Activated CD4-positive, alpha-beta T cell treated with anti-CD3 and anti-CD28 coated beads, Interleukin-2, Interleukin-4, amounts not matched to agents 100 ng/mL and 50 ng/mL, durations not matched to agents 16 hours and 8 hours (primary cell): ENCODE results near the gene FKBP4.
"Not testable (repeated sequence)": the region's sequence is repeated elsewhere in the genome, so short reads cannot be mapped to it uniquely, and the experiment has no call there.

Source experiments
- DNase-seq: peaks from one replicate; pipeline ENCODE4 v3.0.0-alpha.2; 2020; ENCODE audit warnings: low spot score

The FKBP4 gene, protein sequence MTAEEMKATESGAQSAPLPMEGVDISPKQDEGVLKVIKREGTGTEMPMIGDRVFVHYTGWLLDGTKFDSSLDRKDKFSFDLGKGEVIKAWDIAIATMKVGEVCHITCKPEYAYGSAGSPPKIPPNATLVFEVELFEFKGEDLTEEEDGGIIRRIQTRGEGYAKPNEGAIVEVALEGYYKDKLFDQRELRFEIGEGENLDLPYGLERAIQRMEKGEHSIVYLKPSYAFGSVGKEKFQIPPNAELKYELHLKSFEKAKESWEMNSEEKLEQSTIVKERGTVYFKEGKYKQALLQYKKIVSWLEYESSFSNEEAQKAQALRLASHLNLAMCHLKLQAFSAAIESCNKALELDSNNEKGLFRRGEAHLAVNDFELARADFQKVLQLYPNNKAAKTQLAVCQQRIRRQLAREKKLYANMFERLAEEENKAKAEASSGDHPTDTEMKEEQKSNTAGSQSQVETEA

DNA sequence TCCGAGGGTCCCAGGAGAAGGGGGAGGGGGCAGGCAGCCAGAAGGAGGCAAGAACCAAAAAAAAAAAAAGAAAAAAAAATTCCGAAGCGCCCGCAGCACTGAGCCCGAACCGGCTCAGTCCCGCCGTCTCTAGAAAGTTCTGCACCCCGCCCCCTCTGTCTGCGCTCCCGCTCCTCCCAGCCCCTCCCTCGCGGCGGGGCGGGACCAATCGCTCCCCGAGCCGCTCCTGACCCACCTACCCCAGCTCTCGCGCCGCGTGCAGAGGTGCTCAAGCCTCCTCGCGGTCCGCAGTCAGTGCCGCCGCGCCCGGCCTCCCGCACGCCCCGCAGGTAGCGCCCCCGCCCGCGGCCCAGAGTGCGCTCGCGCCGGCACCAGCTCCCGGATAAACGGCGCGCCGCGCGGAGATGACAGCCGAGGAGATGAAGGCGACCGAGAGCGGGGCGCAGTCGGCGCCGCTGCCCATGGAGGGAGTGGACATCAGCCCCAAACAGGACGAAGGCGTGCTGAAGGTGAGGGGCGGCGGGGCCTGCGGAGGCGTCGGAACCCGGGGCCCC lies at the start of gene FKBP4:
TSS of gene FKBP4 (plus strand) at position 235 of the 554 bp plus-strand sequence. CDS start at position 405, 170 bp downstream.
- DNase-seq: peak; percentile 89

DNA sequence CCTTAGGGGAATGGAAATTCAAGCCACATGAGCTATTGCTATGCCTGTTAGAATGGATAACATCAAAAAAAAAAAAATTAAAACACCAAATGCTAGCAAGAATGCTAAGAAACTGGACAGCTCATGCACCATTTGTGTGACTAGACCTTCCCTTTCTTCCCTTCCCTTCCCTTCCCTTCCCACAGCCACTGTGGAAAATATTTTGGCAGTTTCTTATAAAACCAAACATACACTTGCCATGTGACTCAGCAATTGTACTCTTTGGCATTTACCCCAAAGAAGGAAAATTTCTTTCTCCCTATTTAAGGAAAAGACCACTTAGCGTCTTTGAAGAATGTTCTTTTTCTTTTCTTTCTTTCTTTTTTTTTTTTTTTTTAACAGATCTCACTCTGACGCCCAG lies 49.1 kb upstream of the FKBP4 start:
- DNase-seq: no peak

DNA sequence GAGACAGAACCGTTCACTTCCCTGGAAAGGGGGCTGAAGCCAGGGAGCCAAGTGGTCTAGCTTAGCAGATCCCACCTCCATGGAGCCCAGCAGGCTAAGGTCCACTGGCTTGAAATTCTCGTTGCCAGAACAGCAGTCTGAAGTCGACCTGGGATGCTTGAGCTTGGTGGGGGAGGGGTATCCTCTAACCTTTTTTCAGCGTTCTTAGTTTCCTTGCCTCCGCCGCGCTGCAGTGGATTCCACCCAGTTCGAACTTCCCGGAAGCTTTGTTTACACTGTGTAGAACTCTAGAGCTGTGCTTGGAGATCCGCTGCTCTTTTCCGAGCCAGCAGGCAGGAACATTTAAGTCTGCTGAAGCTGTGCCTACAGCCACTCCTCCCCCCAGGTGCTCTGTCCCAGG lies 45.2 kb upstream of the FKBP4 start:
- DNase-seq: no peak

DNA sequence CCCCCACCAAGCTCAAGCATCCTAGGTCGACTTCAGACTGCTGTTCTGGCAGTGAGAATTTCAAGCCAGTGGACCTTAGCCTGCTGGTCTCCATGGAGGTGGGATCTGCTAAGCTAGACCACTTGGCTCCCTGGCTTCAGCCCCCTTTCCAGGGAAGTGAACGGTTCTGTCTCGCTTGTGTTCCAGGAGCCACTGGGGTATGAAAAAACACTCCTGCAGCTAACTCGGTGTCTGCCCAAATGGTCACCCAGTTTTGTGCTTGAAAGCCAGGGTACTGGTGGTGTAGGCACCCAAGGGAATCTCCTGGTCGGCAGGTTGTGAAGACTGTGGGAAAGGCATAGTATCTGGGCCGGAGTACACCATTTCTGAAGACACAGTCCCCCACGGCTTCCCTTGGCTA lies 44.6 kb upstream of the FKBP4 start:
- no peak for DNase-seq

DNA sequence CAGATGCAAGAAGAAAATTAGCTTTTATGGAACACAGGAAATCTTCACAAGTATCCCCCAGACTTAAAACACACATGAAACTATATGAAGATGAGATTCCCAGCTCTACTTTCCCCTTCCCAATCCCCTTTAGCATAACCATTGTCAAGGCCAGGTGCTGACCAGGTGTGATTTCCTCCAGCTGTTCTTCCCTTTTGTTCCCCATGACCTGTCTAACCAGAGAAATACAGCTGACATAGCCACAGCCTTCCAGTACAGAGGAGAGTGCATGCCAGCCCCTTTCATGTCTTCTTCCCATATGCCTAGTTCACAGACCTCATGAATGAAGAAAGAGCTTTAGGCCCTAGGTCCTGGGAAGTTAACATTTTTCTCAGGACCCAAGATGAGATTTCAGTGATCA lies 43.5 kb upstream of the FKBP4 start:
- DNase-seq: no peak

DNA sequence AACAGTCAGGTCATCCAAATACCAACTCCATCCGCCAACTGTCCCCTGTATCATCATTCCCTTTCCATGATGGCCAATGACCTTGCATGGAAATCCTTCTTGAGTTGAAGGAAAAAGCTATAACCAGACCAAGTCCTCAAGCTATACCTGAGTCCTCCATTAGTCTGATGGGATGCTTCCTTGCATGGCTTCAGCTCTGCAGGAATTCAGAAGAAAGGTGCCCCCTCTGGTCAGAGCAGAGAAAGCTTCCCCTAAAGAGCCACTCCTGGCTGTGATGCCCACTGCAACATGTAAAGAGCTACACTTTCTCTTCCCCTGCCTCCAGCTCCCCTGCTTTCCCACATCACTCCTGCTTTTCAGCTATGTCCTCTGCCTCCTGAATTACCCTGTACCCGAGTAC lies 43.1 kb upstream of the FKBP4 start:
- no peak for DNase-seq

DNA sequence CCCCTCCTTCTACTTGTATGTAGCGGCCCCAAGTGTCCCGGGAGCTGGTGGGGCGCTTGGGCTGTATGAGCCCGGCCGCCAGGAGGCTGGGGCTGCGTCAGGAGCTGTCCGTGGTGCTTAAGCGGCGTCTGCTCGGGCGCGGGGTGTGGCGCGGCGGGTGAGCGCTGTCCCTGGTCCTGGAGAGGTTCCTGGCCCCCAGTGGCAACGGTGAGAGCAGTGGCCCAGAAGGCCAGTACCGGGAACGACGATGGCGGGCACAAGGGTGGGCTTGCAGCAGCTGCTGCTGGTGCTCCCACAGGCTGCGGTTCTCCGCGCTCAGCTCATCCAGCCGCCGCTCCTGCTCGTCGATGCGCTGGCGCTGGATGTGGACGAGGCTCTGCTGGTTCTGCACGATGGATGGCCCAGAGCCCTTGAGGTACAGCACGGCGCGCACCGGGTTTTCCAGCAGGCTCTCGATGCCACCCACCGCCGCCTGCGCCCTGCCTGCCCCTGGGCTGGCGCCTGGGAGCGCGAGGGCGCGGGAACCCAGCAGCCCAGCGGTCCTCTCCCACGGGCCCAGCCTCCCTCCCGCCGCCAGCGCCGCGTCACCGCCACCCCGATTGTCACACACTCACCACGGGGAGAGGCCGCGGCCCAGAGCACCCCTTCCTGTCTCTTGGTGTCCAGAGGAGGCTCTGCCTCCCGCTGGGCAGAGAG lies 41.9 kb upstream of the FKBP4 start:
- DNase-seq: peak; percentile 61

DNA sequence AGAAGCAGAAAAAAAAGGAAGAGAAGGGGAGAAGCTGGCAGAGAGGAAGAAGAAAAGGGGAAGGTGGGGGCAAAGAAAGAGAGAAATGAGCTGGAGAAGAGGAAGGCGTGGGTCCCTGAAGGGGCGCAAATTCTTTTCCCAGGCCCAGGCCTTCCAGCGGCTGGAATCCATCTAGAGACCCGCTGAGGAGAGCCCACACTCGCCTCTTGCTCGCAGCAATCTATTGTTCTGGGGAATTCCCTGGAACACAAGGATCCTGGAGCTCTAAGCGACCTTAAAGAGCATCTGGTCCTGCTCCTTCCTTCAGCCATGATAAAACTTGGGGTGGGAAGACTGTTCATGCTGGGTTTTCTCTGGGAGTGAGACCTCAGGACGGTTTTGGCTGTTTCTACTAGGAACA lies 41.2 kb upstream of the FKBP4 start:
- DNase-seq: no peak

DNA sequence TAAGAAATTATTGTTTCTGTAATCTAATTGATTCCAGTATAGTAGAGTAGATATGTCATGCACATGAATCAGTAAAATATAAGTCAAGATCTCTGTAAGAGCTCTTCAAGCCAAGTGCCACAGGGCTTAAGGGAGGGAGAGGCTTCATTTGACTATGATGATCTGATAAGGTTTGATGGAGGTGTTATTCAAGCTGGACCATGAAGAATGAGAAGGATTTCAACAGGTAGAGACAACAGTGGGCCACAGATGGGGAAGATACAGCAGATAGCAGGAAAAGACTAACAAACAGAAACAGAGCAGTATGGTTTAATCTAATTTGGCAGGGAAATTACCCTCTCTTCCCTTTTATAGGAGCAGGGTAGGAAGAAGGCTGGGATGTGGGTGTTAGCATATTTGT lies 40.6 kb upstream of the FKBP4 start:
- no peak for DNase-seq

DNA sequence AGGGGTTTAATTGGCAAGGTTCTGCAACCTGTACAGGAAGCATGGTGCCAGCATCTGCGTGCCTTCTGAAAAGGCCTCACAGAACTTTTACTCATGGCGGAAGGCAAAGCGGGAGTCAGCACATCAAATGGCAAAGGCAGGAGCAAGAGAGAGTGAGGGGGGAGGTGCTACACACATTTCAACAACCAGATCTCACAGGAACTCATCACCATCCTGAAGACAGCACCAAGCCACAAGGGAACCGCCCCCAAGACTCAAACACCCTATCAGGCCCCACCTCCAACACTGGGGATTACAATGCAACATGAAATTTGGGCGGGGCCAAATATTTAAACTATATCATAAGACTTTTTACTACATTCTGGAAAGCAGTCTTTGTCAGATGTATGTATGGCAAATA lies 38.0 kb upstream of the FKBP4 start:
- DNase-seq: no peak

DNA sequence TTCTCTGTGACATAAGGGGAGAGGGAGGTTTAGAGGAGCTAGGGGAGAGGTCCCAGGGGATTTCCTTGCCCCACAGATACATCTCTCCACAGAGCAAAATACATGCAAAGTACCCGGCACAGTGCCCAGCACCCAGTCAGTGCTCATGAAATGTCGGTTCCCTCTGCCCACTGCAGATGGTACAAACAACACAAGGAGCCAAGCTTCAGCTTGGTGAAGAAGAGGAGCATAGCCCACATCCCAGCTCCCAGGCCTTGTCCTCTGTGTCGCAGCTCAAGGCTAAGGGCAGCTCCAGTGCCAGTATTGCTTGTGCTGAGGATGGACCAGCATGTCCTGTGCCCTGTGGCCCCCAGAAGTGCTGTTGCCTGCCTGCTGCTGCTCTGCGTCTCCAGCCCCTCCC lies 35.0 kb upstream of the FKBP4 start:
- DNase-seq: no peak

DNA sequence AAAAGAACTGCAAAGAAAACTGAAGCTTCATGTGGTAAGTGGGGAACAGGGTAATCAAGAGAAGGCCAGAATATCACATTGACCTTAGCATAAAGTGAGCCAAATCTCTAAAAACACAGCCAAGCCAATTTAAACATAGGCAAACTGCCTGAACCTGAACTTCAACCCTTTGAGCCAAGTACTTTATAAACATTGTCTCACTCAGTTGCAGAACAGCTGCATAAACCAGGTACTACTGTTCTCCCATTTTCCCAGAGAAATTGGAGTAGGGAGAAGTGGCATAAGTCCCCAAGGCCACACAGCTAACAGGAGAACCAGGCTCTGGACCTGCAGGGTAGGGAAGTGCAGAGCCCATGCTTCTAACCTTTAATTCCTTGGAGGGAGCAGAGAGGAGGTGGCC lies 30.4 kb upstream of the FKBP4 start:
- no peak for DNase-seq

DNA sequence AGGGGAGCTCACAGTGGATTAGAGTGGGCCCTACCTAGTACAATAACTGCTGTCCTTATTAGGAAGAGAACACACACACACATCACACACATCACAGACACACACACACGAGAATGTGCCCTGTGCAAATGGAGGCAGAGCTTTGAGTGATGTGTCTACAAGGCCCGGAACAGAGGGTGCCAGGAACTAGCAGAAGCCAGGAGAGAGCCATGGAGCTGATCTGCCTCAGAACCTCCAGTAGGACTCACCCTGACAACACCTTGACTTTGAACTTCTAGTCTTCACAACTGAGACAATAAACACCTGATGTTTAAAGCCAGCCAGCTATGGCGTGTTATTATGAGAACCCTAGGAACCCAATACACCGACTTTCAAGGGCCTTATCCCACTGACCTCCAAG lies 29.7 kb upstream of the FKBP4 start:
- DNase-seq: no peak

DNA sequence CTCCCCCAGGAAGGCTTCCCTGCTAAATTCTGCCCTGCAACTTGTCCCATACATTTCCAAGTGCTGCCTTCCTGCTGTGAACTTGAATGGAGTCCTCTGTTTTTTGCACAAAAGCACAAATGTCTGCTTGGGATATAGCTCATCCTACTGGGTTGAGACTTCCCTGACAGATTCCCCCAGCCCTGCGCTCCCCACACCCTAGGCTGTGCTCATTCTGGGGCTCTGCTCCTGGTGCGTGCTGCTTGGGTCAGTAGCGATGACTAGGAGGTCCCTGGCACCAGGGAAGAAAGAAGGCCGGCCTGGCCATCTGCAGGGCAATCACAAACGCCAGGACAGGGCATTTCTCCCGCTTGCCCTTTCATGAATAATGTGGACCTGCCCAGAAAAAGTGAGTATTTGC lies 29.2 kb upstream of the FKBP4 start:
- no peak for DNase-seq

DNA sequence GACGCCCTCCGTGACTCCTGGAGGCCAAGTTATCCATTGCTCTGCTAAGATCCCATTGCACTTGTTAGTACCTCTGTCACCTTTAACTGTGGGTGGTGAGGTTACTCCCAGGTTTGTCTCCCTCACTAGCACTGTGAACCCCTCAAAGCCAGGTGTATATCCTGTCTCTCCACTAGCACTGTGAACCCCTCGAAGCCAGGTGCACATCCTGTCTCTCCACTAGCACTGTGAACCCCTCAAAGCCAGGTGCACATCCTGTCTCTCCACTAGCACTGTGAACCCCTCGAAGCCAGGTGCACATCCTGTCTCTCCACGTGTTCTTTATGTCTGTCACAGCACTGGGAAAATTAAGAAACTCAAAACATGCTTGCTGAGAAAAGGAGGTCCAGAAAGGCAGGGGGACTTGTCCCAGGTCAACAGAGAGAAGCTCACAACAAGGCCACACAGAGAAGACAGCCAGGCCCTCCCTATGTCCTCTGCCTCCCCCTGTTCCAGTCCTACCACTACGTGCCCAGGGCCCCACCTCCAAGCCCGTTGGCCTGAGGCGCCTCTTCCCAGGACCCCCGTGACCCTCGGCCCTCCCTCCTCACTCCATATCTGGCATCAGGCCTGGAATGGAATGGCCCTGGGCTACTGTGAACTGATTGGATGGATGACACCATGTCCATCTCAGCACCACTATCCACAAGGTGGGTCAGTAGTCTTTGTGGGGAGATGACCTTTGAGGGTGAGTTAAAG lies 26.4 kb upstream of the FKBP4 start:
- DNase-seq: no peak

DNA sequence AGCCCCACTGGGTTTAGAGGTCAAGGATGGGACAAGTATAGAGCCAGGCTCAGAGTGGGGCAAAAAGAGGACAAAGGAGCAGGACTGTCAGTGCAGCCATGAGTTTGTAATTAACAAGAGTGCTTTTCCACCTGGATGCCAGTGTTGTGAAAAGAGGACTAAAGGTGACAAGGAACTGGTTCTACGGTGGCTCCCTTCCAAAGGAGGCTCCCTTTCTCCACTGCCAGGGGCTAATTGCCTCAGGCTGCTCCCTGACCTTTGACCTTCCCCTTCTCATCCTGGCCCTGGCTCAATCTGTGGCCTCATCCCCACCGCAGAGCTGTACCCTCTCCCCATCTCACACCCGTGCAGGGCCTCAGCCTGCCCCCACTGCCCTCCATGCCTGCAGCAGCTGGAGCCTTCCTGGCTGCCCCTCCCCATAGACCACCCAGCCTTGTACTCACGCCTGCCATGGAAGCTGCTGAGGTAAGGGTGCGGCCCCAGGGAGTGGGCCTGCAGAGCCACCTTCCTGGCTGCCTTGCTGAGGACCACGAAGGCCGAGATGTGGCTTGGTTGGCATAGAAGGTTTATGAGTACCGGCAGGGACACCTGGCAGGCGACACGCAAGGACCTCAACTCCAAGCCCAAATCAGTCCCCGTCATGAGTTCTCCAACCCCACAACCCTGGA lies 24.8 kb upstream of the FKBP4 start:
- DNase-seq: no peak

DNA sequence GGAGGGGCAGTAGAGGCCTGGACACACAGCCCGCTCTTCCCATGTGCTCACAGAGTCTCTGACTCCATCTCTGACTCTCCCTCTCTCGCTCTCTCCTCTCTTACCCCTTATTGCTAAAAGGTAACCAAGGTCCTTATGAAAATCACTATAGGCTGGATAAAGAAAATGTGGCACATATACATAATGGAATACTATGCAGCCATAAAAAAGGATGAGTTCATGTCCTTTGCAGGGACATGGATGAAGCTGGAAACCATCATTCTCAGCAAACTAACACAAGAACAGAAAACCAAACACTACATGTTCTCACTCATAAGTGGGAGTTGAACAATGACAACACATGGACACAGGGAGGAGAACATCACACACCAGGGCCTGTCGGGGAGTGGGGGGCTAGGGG lies 24.2 kb upstream of the FKBP4 start:
- not testable (repeated sequence) for DNase-seq

DNA sequence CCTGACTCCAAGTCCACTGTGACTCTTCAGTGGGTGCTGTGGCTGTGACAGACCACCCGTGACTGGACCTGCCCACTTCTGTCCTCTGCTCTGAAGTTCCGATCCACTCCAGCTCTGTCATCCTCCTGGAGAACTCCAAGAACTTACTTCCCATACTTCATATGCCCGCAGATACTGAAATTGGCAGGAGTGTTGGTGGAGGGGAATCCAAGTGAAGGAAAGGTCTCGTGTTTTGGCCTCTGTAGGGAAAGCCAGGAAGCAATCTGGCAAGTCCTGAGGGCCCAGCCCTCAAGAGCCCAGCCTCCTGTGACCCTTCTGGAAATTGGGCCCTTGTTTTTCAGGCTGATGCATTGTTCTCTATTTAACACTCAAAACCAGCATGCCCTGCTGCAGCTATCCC lies 22.4 kb upstream of the FKBP4 start:
- no peak for DNase-seq

DNA sequence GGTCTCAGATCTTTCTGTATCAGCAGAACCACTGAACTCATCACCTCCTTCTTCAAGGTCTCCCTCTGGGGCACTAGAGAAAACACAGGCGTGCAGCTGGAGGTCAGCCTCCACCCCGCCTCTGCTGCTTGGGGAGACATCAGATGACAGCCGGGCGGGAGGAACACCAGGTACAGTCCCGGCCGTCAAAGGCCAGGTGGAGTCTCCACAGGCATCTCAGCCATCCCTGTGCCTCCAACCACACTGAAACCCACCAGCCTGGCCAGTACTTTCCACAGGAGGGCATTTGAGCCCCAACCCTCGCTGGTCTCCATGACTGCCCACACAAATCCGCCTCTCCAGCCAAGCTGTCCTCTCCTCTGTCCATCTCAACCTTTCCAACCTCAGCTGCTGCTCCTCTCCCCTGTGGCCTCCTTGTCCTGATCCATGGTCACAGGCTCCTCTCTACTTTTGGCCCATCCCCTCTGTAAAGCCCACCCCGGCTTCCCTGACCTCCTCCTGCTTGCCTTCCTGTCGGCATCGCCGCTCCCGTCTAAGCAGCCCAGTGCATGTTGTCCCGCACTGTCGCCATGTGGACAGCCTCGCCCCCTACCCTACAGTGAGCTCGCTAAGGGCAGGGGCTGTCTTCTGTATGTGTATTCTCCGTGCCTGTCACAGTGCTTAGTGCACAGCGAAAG lies 21.4 kb upstream of the FKBP4 start:
- no peak for DNase-seq

DNA sequence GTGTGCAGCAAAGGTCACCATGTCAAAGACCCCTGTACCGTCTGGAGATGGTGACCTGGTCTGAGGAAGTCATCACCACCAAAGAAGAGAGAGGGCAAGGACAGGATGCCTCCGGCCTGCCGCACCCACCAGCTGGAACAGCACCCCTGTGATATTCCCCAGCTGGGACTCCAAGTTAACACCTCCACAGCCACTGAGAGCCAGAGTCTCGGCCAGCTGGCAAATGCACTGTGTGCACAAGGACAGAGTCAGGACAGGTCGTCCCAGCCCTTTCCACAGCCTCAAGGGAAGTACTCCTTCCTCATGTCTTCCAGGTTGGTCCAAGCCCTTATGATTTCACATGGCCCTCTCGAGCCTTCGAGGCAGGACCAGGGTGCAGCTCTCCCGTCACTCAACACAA lies 19.3 kb upstream of the FKBP4 start:
- DNase-seq: no peak

DNA sequence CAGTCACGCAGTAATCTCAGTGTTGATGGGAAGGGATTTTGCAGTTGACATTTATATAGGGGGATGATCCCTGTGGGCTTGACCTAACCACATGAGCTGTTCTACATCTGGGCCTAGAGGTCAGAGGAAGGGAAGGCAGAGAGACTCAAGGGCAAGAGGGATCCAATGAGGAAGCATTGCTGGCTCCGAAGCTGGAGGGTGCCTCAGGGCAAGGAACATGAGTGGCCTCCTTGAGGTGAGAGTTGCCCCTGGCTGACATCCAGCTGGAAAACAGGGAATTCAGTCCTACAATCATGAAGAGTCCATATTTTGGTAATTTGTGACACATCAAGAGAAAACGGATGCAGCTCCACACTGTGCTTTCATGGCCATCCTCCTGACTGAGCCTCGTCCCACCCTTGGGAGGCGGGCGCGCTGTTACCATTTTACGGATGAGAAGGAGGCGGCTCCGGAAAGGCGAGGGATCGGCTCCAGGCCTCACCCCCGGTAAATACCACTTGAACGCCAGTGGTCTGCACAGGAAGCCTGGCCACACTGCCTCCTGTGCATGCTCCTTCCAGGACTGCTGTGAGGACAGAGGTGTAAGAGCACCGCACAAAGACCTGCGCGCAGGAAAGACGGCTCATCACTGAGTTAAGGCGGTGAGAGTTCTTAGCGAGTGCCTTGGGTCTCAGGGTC lies 18.5 kb upstream of the FKBP4 start:
- no peak for DNase-seq
